ENCODE data around the gene CLIC3.
A peak's percentile ranks its signal among the peaks of the same experiment; 100 is the strongest.

GRCh38 chr9:137035507-137035834 is 39.1 kb upstream of the CLIC3 start:
- TF ChIP-seq CTCF (conservative IDR thresholded peaks at IDR 0.05; ENCODE audit: low read depth, low read length) (peak; percentile 31; the same call in 1 of the 2 replicates), EZH2 (IDR thresholded peaks at IDR 0.05; ENCODE audit: borderline replicate concordance, low read depth, low read length, poor library complexity, severe bottlenecking) (no peak)

All from A673 (cell line).